ENCODE data around the gene ABHD18.
A peak's percentile ranks its signal among the peaks of the same experiment; 100 is the strongest.

GRCh38 chr4:127965803-127966175 is 583 bp downstream of the ABHD18 start:
- TF ChIP-seq POLR2AphosphoS5 (IDR thresholded peaks at IDR 0.05), result peak; percentile 90
- no peak for TF ChIP-seq CTCF (IDR thresholded peaks at IDR 0.05; ENCODE audit: poor library complexity, severe bottlenecking)
- no peak for TF ChIP-seq TAF1 (IDR thresholded peaks at IDR 0.05; ENCODE audit: low read depth)
- TF ChIP-seq REST (IDR thresholded peaks at IDR 0.05; ENCODE audit: borderline replicate concordance), result peak; percentile 85
- TF ChIP-seq RAD21 (conservative IDR thresholded peaks at IDR 0.05), result no peak
- peak; percentile 67 for TF ChIP-seq MXI1 (conservative IDR thresholded peaks at IDR 0.05; ENCODE audit: poor library complexity, severe bottlenecking)
- no peak for TF ChIP-seq EZH2 (IDR thresholded peaks at IDR 0.05; ENCODE audit: borderline replicate concordance, insufficient read depth, low read length, poor library complexity, severe bottlenecking)
